Endodermal cell (in vitro differentiated cells): ENCODE data around the gene PMVK. TPM values are rescaled to one million over a fixed set of nuclear protein-coding genes. Genes with fewer than 3 reads are reported as not detected.

ENCODE experiments used
- DNase-seq: peaks from one replicate; pipeline ENCODE4 v3.0.0-alpha.2; 2017
- H3K27ac ChIP-seq: 2 replicates; pipeline ENCODE4 v1.5.1; 2013; ENCODE audit warnings: mild to moderate bottlenecking, low read depth, low read length, moderate library complexity
- H3K27me3 ChIP-seq: 2 replicates; pipeline ENCODE4 v1.6.1; 2013; ENCODE audit warnings: mild to moderate bottlenecking, low read length, moderate library complexity; ENCODE audit not compliant: insufficient read depth, control insufficient read depth, poor library complexity, severe bottlenecking
- H3K36me3 ChIP-seq: 2 replicates; pipeline ENCODE4 v1.7.0; 2013; ENCODE audit warnings: mild to moderate bottlenecking, low read length, moderate library complexity; ENCODE audit not compliant: control insufficient read depth, insufficient read depth
- H3K4me1 ChIP-seq: one replicate; pipeline ENCODE4 v1.7.0; 2013; ENCODE audit warnings: low read length; ENCODE audit not compliant: control insufficient read depth, insufficient read depth
- H3K4me3 ChIP-seq: 2 replicates; pipeline ENCODE4 v1.5.1; 2013; ENCODE audit warnings: mild to moderate bottlenecking, low read length, moderate library complexity
- H3K9ac ChIP-seq: 2 replicates; pipeline ENCODE4 v1.6.1; 2013; ENCODE audit warnings: mild to moderate bottlenecking, low read length, moderate library complexity; ENCODE audit not compliant: poor library complexity, severe bottlenecking; ENCODE audit errors: extremely low read depth
- H3K9me3 ChIP-seq: 2 replicates; pipeline ENCODE4 v1.6.1; 2013; ENCODE audit warnings: mild to moderate bottlenecking, low read length, moderate library complexity; ENCODE audit not compliant: control insufficient read depth
- H3K27ac Mint-ChIP-seq: 2 replicates; pipeline ENCODE4 v1.8.0; 2020; ENCODE audit warnings: mixed read lengths
- H3K27me3 Mint-ChIP-seq: 2 replicates; pipeline ENCODE4 v1.8.0; 2021; ENCODE audit warnings: mild to moderate bottlenecking, mixed read lengths; ENCODE audit not compliant: insufficient read depth
- H3K36me3 Mint-ChIP-seq: 2 replicates; pipeline ENCODE4 v1.8.0; 2020; ENCODE audit warnings: low read depth, mixed read lengths
- H3K4me1 Mint-ChIP-seq: 2 replicates; pipeline ENCODE4 v1.8.0; 2020; ENCODE audit warnings: mixed read lengths
- H3K4me3 Mint-ChIP-seq: 2 replicates; pipeline ENCODE4 v1.8.0; 2020; ENCODE audit warnings: mild to moderate bottlenecking, moderate library complexity, mixed read lengths
- H3K9me3 Mint-ChIP-seq: 2 replicates; pipeline ENCODE4 v1.8.0; 2020; ENCODE audit warnings: mild to moderate bottlenecking, mixed read lengths
- CTCF ChIP-seq: fragments of 200-600 bp; sonication (generic); conservative IDR thresholded peaks from 2 replicates; pipeline ENCODE4 v1.5.0; 2021; ENCODE audit warnings: antibody characterized with exemption, mild to moderate bottlenecking
- WGBS, 2 experiments: methylation state at CpG; one replicate each; pipeline versions ENCODE4 v1.1.5 to v1.1.7; 2013; ENCODE audit warnings: missing lambda C conversion rate in 2 of 2, mixed read lengths in 1 of 2; ENCODE audit not compliant: insufficient coverage in 1 of 2, insufficient read length in 1 of 2; 5-methylcytosine and 5-hydroxymethylcytosine counted together
- total RNA-seq, 2 donors: library from RNA; stranded (reverse); fragmentation: NEBNext Ultra II Directional in 1 of 2; extraction: Animal tissue kit (Norgen Biotek cat#: 25700) in 1 of 2; gene quantifications; 2 replicates in 1 of 2; 3 replicates in 1 of 2; pipeline ENCODE4 v1.2.1, GENCODE V29; 2021

PMVK gene
- total RNA-seq, 2 donors from 2014 or later = 16.0 to 16.4 TPM

- Histone ChIP-seq H3K27me3 (no peaks in the 10 kb centered on the region), H3K4me3 (no peak overlapping the region), H3K9ac (no peak overlapping the region), H3K36me3 (peaks cover 20% of the 10 kb centered on the region), H3K9me3 (no peaks in the 10 kb centered on the region), H3K4me1 (no peaks in the 10 kb centered on the region), H3K27ac (no peak overlapping the region)
- TF ChIP-seq CTCF = no peak
- 85 to 97% methylated on average over 7 to 11 of the region's 11 CpGs for WGBS, 2 experiments
- no peak overlapping the region for H3K4me3 Mint-ChIP-seq
- H3K27me3 Mint-ChIP-seq = no peaks in the 10 kb centered on the region
- H3K27ac Mint-ChIP-seq = no peak overlapping the region
- DNase-seq = no peak
- no peaks in the 10 kb centered on the region for H3K9me3 Mint-ChIP-seq
- H3K4me1 Mint-ChIP-seq = peaks cover 12% of the 10 kb centered on the region
- H3K36me3 Mint-ChIP-seq = peaks cover 23% of the 10 kb centered on the region
These were observed 11.6 kb upstream of the PMVK start for GRCh38 chr1:154948079-154948478.

DNA sequence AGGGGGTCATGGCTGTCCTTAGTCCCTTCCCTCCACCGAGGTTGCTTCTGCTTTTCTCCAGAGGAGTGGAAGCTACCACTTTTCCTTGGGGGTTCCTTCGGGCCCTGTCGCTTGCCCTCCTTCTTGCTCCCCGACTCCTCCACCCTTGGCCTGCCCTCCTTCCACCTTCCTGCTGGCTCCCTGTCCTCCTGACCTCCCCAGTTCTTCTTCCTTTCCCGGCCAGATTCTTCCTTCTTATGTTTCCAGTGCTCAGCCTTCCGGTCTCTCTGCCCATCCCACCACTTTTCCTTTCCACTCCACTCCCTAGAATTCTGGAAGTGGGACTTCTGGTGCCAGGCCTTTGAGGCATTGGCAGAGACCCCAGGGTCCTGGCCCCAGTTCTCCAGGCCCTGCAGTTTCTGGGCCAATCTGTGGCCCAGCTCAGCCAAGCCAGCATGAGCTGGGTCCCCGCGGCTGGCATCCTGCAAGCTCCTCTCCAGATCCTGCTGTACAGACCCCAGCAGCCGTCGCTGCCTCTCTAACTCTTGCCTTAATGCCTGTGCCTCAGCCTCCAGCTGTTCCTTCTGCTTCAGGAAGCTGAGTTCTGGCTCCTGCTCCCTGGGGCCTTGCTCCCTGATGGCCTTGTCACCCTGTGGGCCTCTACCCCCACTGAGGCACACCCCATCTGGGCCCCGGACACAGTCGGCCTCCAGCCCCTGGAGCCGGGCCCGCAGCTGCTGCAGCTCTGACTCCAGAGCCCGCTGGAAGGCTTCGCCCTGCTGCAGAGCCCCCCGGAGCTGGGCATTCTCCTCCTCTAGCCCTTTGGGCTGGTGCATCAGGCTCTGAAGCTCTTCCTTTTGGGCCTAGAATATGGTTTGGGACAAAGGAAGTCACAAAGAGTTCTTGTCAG is 9.7 kb upstream of the PMVK start:
- Mint-ChIP-seq H3K4me1 (peaks cover 8% of the 10 kb centered on the region), H3K4me3 (no peak overlapping the region), H3K27ac (no peak overlapping the region), H3K27me3 (no peaks in the 10 kb centered on the region), H3K36me3 (peaks cover 23% of the 10 kb centered on the region), H3K9me3 (no peaks in the 10 kb centered on the region)
- no peak for TF ChIP-seq CTCF
- Histone ChIP-seq H3K27ac (no peak overlapping the region), H3K36me3 (peaks cover 18% of the 10 kb centered on the region), H3K27me3 (no peaks in the 10 kb centered on the region), H3K4me3 (no peak overlapping the region), H3K9me3 (no peaks in the 10 kb centered on the region), H3K9ac (no peak overlapping the region), H3K4me1 (no peaks in the 10 kb centered on the region)
- 91 to 95% methylated on average over 10 to 17 of the region's 17 CpGs for WGBS, 2 experiments
- no peak for DNase-seq

GRCh38 chr1:154945160-154945961 is 8.8 kb upstream of the PMVK start:
- Mint-ChIP-seq H3K27me3 (no peaks in the 10 kb centered on the region), H3K36me3 (peaks cover 17% of the 10 kb centered on the region), H3K4me3 (no peak overlapping the region), H3K9me3 (no peaks in the 10 kb centered on the region), H3K27ac (no peak overlapping the region), H3K4me1 (peaks cover 16% of the 10 kb centered on the region)
- DNase-seq = no peak
- H3K9me3 ChIP-seq = no peaks in the 10 kb centered on the region
- 89 to 91% methylated on average over 11 to 15 of the region's 15 CpGs for WGBS, 2 experiments
- no peak overlapping the region for H3K4me3 ChIP-seq
- H3K27me3 ChIP-seq = no peaks in the 10 kb centered on the region
- H3K36me3 ChIP-seq = peaks cover 9% of the 10 kb centered on the region
- TF ChIP-seq CTCF = no peak
- H3K4me1 ChIP-seq = no peaks in the 10 kb centered on the region
- H3K27ac ChIP-seq = no peak overlapping the region
- H3K9ac ChIP-seq = no peak overlapping the region
